NB4 (cell line): ENCODE data around the gene FBXO2.

ENCODE experiments used
- CTCF ChIP-seq: IDR thresholded peaks from one replicate; pipeline ENCODE4 v1.5.1; 2012; ENCODE audit warnings: low read depth, low read length
- MAX ChIP-seq: IDR thresholded peaks from 2 replicates; pipeline ENCODE4 v1.6.1; 2011; ENCODE audit warnings: low read depth, low read length
- MYC ChIP-seq: IDR thresholded peaks from 2 replicates; pipeline ENCODE4 v1.6.1; 2011; ENCODE audit warnings: low read depth, low read length
- POLR2A ChIP-seq: IDR thresholded peaks from 2 replicates; pipeline ENCODE4 v1.6.1; 2011; ENCODE audit warnings: mild to moderate bottlenecking; ENCODE audit not compliant: insufficient read length; ENCODE audit errors: extremely low read depth

DNA sequence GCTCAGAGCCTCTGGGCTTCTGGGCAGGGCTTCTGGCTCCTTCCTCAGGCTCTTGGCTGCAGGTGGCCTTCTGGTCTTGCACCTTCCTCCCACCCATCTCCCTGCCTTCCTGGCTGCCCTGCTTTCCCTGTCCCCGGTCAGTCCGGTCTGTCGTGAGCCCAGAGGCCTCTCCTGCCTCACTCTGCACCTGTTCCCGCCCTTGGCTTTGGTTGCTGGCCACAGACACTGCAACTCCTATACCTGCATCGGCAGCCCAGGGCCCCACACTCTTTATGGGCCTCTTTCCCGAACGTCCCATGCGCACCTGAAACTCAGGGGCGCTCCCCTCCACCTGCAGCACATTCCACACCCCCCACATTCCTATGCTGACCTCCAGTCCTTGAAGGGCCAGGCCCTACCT lies 7.9 kb downstream of the FBXO2 start:
- no peak for TF ChIP-seq MAX
- TF ChIP-seq CTCF = no peak
- no peak for TF ChIP-seq POLR2A
- no peak for TF ChIP-seq MYC
